GM21717 (cell line): Measurements from ENCODE around the gene AGRP.

ENCODE experiments used
- ATAC-seq: cut with Tn5 transposase; IDR thresholded peaks from one replicate; pipeline ENCODE4 v1.9.1; 2021; ENCODE audit warnings: mild to moderate bottlenecking, moderate library complexity; ENCODE audit not compliant: unreplicated experiment

The AGRP gene

GRCh38 chr16:67445913-67446907 is 37.1 kb downstream of the AGRP start:
- no peak for ATAC-seq

GRCh38 chr16:67445441-67445912 is 37.9 kb downstream of the AGRP start:
- no peak for ATAC-seq

- ATAC-seq: no peak
These were observed 38.3 kb downstream of the AGRP start for GRCh38 chr16:67445126-67445426.

- no peak for ATAC-seq
These were observed 38.9 kb downstream of the AGRP start for GRCh38 chr16:67444259-67445125.

- no peak for ATAC-seq
These were observed 40.1 kb downstream of the AGRP start for GRCh38 chr16:67443265-67443664.

- no peak for ATAC-seq
These were observed 40.6 kb downstream of the AGRP start for GRCh38 chr16:67442581-67443255.

- ATAC-seq: no peak
These were observed 41.4 kb downstream of the AGRP start for GRCh38 chr16:67441907-67442306.

GRCh38 chr16:67441271-67441753 is 42.0 kb downstream of the AGRP start:
- ATAC-seq: no peak

- no peak for ATAC-seq
These were observed 44.4 kb downstream of the AGRP start for GRCh38 chr16:67438824-67439393.

- no peak for ATAC-seq
These were observed 45.1 kb downstream of the AGRP start for GRCh38 chr16:67438098-67438791.

GRCh38 chr16:67437513-67437912 is 45.8 kb downstream of the AGRP start:
- no peak for ATAC-seq

GRCh38 chr16:67436640-67437193 is 46.6 kb downstream of the AGRP start:
- ATAC-seq: no peak

GRCh38 chr16:67435758-67436164 is 47.6 kb downstream of the AGRP start:
- no peak for ATAC-seq

- no peak for ATAC-seq
These were observed 50.1 kb downstream of the AGRP start for GRCh38 chr16:67433131-67433719.
